Measurements from ENCODE around the gene ZNF396. TPM values are rescaled to one million over a fixed set of nuclear protein-coding genes. Genes with fewer than 3 reads are reported as not detected.

ZNF396 gene
- total and polyA plus RNA-seq, 9 of the 15 experiments (the other 6 are each of a cell fraction or from before 2014, with no cell fraction given), result 0.73 to 2.3 (median 1.9) TPM

GRCh38 chr18:35343936-35344735 lies 33.0 kb downstream of the ZNF396 start, which contains the start of gene ZNF24 (continued):
- no peak for TF ChIP-seq CBX8 (IDR thresholded peaks at IDR 0.05; ENCODE audit: borderline replicate concordance, extremely low read depth, low read depth, low read length, poor library complexity, severe bottlenecking)
- no peak for TF ChIP-seq TCF7L2 (IDR thresholded peaks at IDR 0.05; ENCODE audit: low read depth, low read length)
- TF ChIP-seq WHSC1 (IDR thresholded peaks at IDR 0.05; ENCODE audit: low read length), result no peak
- no peak for TF ChIP-seq TSHZ1 (CRISPR knock-in tag; IDR thresholded peaks at IDR 0.05)
- no peak; the same call in 1 of the 2 replicates for TF ChIP-seq OTX1 (CRISPR knock-in tag; IDR thresholded peaks at IDR 0.05)
- TF ChIP-seq ATF6 (CRISPR knock-in tag; IDR thresholded peaks at IDR 0.05), result 0 out of 2 replicates have a peak, but pooled peaks have one; percentile 65
- no peak for TF ChIP-seq KDM2B (CRISPR knock-in tag; IDR thresholded peaks at IDR 0.05)
- TF ChIP-seq CBX2 (IDR thresholded peaks at IDR 0.05; ENCODE audit: insufficient read depth, low read length, poor library complexity, severe bottlenecking), result no peak
- 0 out of 2 replicates have a peak, but pooled peaks have one; percentile 71 for TF ChIP-seq ESRRB (CRISPR knock-in tag; IDR thresholded peaks at IDR 0.05; ENCODE audit: borderline replicate concordance)
- TF ChIP-seq HLTF (IDR thresholded peaks at IDR 0.05), result 0 out of 2 replicates have a peak, but pooled peaks have one; percentile 47
- no peak for TF ChIP-seq ZNF436 (CRISPR knock-in tag; IDR thresholded peaks at IDR 0.05)
- TF ChIP-seq ZBTB17 (CRISPR knock-in tag; IDR thresholded peaks at IDR 0.05), result peak; percentile 60
- TF ChIP-seq STAT5A (IDR thresholded peaks at IDR 0.05; ENCODE audit: borderline replicate concordance, low read length), result 0 out of 2 replicates have a peak, but pooled peaks have one; percentile 5
- no peak for TF ChIP-seq SMARCC2 (IDR thresholded peaks at IDR 0.05; ENCODE audit: low read depth)
- TF ChIP-seq BRCA1 (IDR thresholded peaks at IDR 0.05), result no peak
- no peak for TF ChIP-seq BRCA1 (CRISPR knock-in tag; IDR thresholded peaks at IDR 0.05)
- TF ChIP-seq L3MBTL2 (IDR thresholded peaks at IDR 0.05), result peak; percentile 93
- no peak for TF ChIP-seq ZNF583 (CRISPR knock-in tag; IDR thresholded peaks at IDR 0.05)
- no peak for TF ChIP-seq RBM39 (optimal IDR thresholded peaks at IDR 0.05; ENCODE audit: low read depth, low read length)
- TF ChIP-seq ZNF830 (CRISPR knock-in tag; IDR thresholded peaks at IDR 0.05), result no peak
- TF ChIP-seq ZNF431 (CRISPR knock-in tag; IDR thresholded peaks at IDR 0.05), result 0 out of 2 replicates have a peak, but pooled peaks have one; percentile 26
- TF ChIP-seq GTF2A2 (tag; IDR thresholded peaks at IDR 0.05), result peak; percentile 46; the same call in 1 of the 2 replicates
- peak in 1 of 2 experiments; percentile 78; a peak in 2 of 4 replicates for TF ChIP-seq CSDE1 (IDR thresholded peaks at IDR 0.05)
- TF ChIP-seq FOXJ3 (CRISPR knock-in tag; IDR thresholded peaks at IDR 0.05), result peak; percentile 70
- TF ChIP-seq SIN3B (IDR thresholded peaks at IDR 0.05; ENCODE audit: low read depth), result no peak
- no peak for TF ChIP-seq KAT8 (IDR thresholded peaks at IDR 0.05; ENCODE audit: low read depth)

Data from K562 (cell line).